Uterus (tissue), 2 donors: ENCODE results near the gene FAM124B.

ENCODE experiments used
- POLR2A ChIP-seq, 2 donors: fragments of 450-650 bp; IDR thresholded peaks; one replicate each; pipeline ENCODE4 v1.6.1; 2016; ENCODE audit warnings: antibody characterized with exemption in 2 of 2, mild to moderate bottlenecking in 1 of 2, moderate library complexity in 1 of 2
- TF ChIP-seq, protein P1 (sequence below), 4 experiments: fragments of 200-600 bp in 2 of 4; fragments of 450-650 bp in 2 of 4; sonication (generic) in 2 of 4; IDR thresholded peaks; one replicate each; pipeline ENCODE4 v1.5.1; 2016 to 2019; ENCODE audit warnings: antibody characterized with exemption in 4 of 4, mild to moderate bottlenecking in 2 of 4, moderate library complexity in 1 of 4

DNA sequence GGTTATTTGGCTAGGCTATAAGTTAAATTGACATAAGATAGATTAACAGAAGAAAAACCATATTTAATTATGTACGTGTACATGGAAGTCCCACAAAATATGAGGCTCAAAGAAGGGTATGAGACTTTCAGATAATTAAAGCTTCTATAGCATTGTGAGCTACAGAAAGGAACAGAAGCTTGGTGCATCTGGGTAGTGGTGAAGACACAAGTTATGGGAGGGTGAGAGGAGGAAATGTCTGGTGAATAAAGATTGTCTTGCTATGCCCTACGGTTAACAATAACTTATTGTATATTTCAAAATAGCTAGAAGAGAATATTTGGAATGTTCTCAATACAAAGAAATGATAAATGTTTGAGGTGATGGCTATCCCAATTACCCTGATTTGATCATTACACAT, 6.8 kb upstream of the FAM124B start:
- TF ChIP-seq, protein P1, sequence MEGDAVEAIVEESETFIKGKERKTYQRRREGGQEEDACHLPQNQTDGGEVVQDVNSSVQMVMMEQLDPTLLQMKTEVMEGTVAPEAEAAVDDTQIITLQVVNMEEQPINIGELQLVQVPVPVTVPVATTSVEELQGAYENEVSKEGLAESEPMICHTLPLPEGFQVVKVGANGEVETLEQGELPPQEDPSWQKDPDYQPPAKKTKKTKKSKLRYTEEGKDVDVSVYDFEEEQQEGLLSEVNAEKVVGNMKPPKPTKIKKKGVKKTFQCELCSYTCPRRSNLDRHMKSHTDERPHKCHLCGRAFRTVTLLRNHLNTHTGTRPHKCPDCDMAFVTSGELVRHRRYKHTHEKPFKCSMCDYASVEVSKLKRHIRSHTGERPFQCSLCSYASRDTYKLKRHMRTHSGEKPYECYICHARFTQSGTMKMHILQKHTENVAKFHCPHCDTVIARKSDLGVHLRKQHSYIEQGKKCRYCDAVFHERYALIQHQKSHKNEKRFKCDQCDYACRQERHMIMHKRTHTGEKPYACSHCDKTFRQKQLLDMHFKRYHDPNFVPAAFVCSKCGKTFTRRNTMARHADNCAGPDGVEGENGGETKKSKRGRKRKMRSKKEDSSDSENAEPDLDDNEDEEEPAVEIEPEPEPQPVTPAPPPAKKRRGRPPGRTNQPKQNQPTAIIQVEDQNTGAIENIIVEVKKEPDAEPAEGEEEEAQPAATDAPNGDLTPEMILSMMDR (IDR thresholded peaks at IDR 0.05): no peak
- no peak for TF ChIP-seq POLR2A (IDR thresholded peaks at IDR 0.05)
